Natural killer cell treated with Interleukin-12 subunit alpha and Interleukin-12 subunit beta and Interleukin-15 and Interleukin-18, amount 100 ng/mL, for 72 hours (primary cell): ENCODE data around the gene SYT13. TPM values are rescaled to one million over a fixed set of nuclear protein-coding genes. Genes with fewer than 3 reads are reported as not detected.

Experiments
- ATAC-seq, 2 donors: fragments of 150-1000 bp; cut with Tn5 transposase in 1 of 2; sonication (Bioruptor Pico), chemical (Tn5 transposase) in 1 of 2; 2 replicates each; pipeline ENCODE4 v1.10.0; 2021
- DNase-seq: peaks from one replicate; pipeline ENCODE4 v3.0.0; 2022; ENCODE audit warnings: low spot score
- H3K27ac Mint-ChIP-seq, 2 donors: 1 replicate in 1 of 2; 2 replicates in 1 of 2; pipeline ENCODE4 v1.8.0; 2022; ENCODE audit warnings: mixed read lengths in 2 of 2, mild to moderate bottlenecking in 1 of 2, moderate library complexity in 1 of 2
- H3K27me3 Mint-ChIP-seq, 2 donors: 1 replicate in 1 of 2; 2 replicates in 1 of 2; pipeline ENCODE4 v1.8.0; 2022; ENCODE audit warnings: mixed read lengths in 2 of 2
- H3K36me3 Mint-ChIP-seq: one replicate; pipeline ENCODE4 v1.8.0; 2022; ENCODE audit warnings: mixed read lengths
- H3K4me1 Mint-ChIP-seq, 2 donors: 1 replicate in 1 of 2; 2 replicates in 1 of 2; pipeline ENCODE4 v1.8.0; 2022; ENCODE audit warnings: low read depth in 2 of 2, mixed read lengths in 2 of 2, mild to moderate bottlenecking in 1 of 2
- H3K4me3 Mint-ChIP-seq: one replicate; pipeline ENCODE4 v1.8.0; 2022; ENCODE audit warnings: mixed read lengths
- H3K9me3 Mint-ChIP-seq: 2 replicates; pipeline ENCODE4 v1.8.0; 2022; ENCODE audit warnings: mixed read lengths
- total RNA-seq, 2 donors: library from RNA; stranded (reverse); gene quantifications; one replicate each; pipeline ENCODE4 v1.2.3, GENCODE V29; 2022

SYT13 gene
- total RNA-seq, 2 donors from 2014 or later, result not detected

GRCh38 chr11:45275828-45276227 lies 10.3 kb downstream of the SYT13 start:
- Mint-ChIP-seq H3K27ac (no peak overlapping the region), H3K4me1 (no peaks in the 10 kb centered on the region), H3K36me3 (no peaks in the 10 kb centered on the region), H3K4me3 (no peak overlapping the region), H3K27me3 (peaks cover 43 to 69% of the 10 kb centered on the region in 2 donors), H3K9me3 (no peaks in the 10 kb centered on the region)
- no peak for DNase-seq
- ATAC-seq, result no peak

GRCh38 chr11:45274206-45274605 lies 11.9 kb downstream of the SYT13 start:
- no peak overlapping the region for H3K27ac Mint-ChIP-seq
- no peaks in the 10 kb centered on the region for H3K9me3 Mint-ChIP-seq
- H3K4me3 Mint-ChIP-seq, result no peak overlapping the region
- DNase-seq (no peak), ATAC-seq (no peak)
- peaks cover 47 to 81% of the 10 kb centered on the region in 2 donors for H3K27me3 Mint-ChIP-seq
- no peaks in the 10 kb centered on the region for H3K4me1 Mint-ChIP-seq
- H3K36me3 Mint-ChIP-seq, result no peaks in the 10 kb centered on the region

GRCh38 chr11:45273509-45273908 lies 12.6 kb downstream of the SYT13 start:
- ATAC-seq (no peak), DNase-seq (no peak)
- Mint-ChIP-seq H3K4me1 (no peaks in the 10 kb centered on the region), H3K4me3 (no peak overlapping the region), H3K27me3 (peaks cover 52 to 86% of the 10 kb centered on the region in 2 donors), H3K9me3 (no peaks in the 10 kb centered on the region), H3K36me3 (no peaks in the 10 kb centered on the region), H3K27ac (no peak overlapping the region)

GRCh38 chr11:45272701-45273100 lies 13.4 kb downstream of the SYT13 start:
- no peaks in the 10 kb centered on the region for H3K36me3 Mint-ChIP-seq
- no peak overlapping the region for H3K4me3 Mint-ChIP-seq
- no peak overlapping the region for H3K27ac Mint-ChIP-seq
- H3K27me3 Mint-ChIP-seq, result peaks cover 50 to 85% of the 10 kb centered on the region in 2 donors
- ATAC-seq (no peak), DNase-seq (no peak)
- no peaks in the 10 kb centered on the region for H3K4me1 Mint-ChIP-seq
- no peaks in the 10 kb centered on the region for H3K9me3 Mint-ChIP-seq

- H3K27me3 Mint-ChIP-seq, result peaks cover 50 to 83% of the 10 kb centered on the region in 2 donors
- ATAC-seq (no peak), DNase-seq (no peak)
- H3K36me3 Mint-ChIP-seq, result no peaks in the 10 kb centered on the region
- H3K27ac Mint-ChIP-seq, result no peak overlapping the region
- no peaks in the 10 kb centered on the region for H3K9me3 Mint-ChIP-seq
- no peaks in the 10 kb centered on the region for H3K4me1 Mint-ChIP-seq
- no peak overlapping the region for H3K4me3 Mint-ChIP-seq
Observed at GRCh38 chr11:45270946-45271716, 15.0 kb downstream of the SYT13 start.

- H3K9me3 Mint-ChIP-seq, result no peaks in the 10 kb centered on the region
- H3K4me3 Mint-ChIP-seq, result no peak overlapping the region
- H3K27me3 Mint-ChIP-seq, result peaks cover 44 to 78% of the 10 kb centered on the region in 2 donors
- DNase-seq (no peak), ATAC-seq (no peak)
- H3K4me1 Mint-ChIP-seq, result no peaks in the 10 kb centered on the region
- no peaks in the 10 kb centered on the region for H3K36me3 Mint-ChIP-seq
- no peak overlapping the region for H3K27ac Mint-ChIP-seq
Observed at GRCh38 chr11:45269678-45270077, 16.5 kb downstream of the SYT13 start.

- no peaks in the 10 kb centered on the region for H3K9me3 Mint-ChIP-seq
- no peaks in the 10 kb centered on the region for H3K36me3 Mint-ChIP-seq
- DNase-seq, result no peak
- H3K4me1 Mint-ChIP-seq, result no peaks in the 10 kb centered on the region
- no peak for ATAC-seq
- peaks cover 42 to 67% of the 10 kb centered on the region in 2 donors for H3K27me3 Mint-ChIP-seq
- no peak overlapping the region for H3K27ac Mint-ChIP-seq
- H3K4me3 Mint-ChIP-seq, result no peak overlapping the region
Observed at GRCh38 chr11:45267652-45268299, 18.4 kb downstream of the SYT13 start.

- H3K27me3 Mint-ChIP-seq, result peaks cover 42 to 60% of the 10 kb centered on the region in 2 donors
- H3K9me3 Mint-ChIP-seq, result no peaks in the 10 kb centered on the region
- H3K36me3 Mint-ChIP-seq, result no peaks in the 10 kb centered on the region
- DNase-seq (no peak), ATAC-seq (no peak)
- no peak overlapping the region for H3K27ac Mint-ChIP-seq
- H3K4me3 Mint-ChIP-seq, result no peak overlapping the region
- H3K4me1 Mint-ChIP-seq, result no peaks in the 10 kb centered on the region
Observed at GRCh38 chr11:45267052-45267451, 19.1 kb downstream of the SYT13 start.

GRCh38 chr11:45266676-45267020 lies 19.5 kb downstream of the SYT13 start:
- ATAC-seq (no peak), DNase-seq (no peak)
- Mint-ChIP-seq H3K4me3 (no peak overlapping the region), H3K27ac (no peak overlapping the region), H3K4me1 (no peaks in the 10 kb centered on the region), H3K9me3 (no peaks in the 10 kb centered on the region), H3K36me3 (no peaks in the 10 kb centered on the region), H3K27me3 (peaks cover 43 to 56% of the 10 kb centered on the region in 2 donors)

- H3K9me3 Mint-ChIP-seq, result no peaks in the 10 kb centered on the region
- ATAC-seq (no peak), DNase-seq (no peak)
- H3K4me3 Mint-ChIP-seq, result no peak overlapping the region
- no peak overlapping the region for H3K27ac Mint-ChIP-seq
- peaks cover 39 to 53% of the 10 kb centered on the region in 2 donors for H3K27me3 Mint-ChIP-seq
- no peaks in the 10 kb centered on the region for H3K4me1 Mint-ChIP-seq
- H3K36me3 Mint-ChIP-seq, result no peaks in the 10 kb centered on the region
Observed at GRCh38 chr11:45265969-45266675, 20.0 kb downstream of the SYT13 start.

GRCh38 chr11:45264839-45265515 lies 21.2 kb downstream of the SYT13 start:
- Mint-ChIP-seq H3K4me1 (no peaks in the 10 kb centered on the region), H3K4me3 (no peak overlapping the region), H3K27ac (no peak overlapping the region), H3K36me3 (no peaks in the 10 kb centered on the region), H3K9me3 (no peaks in the 10 kb centered on the region), H3K27me3 (peaks cover 37 to 47% of the 10 kb centered on the region in 2 donors)
- DNase-seq, result no peak
- no peak for ATAC-seq

GRCh38 chr11:45263773-45264172 lies 22.4 kb downstream of the SYT13 start:
- no peak for ATAC-seq
- Mint-ChIP-seq H3K36me3 (no peaks in the 10 kb centered on the region), H3K9me3 (no peaks in the 10 kb centered on the region), H3K4me1 (no peaks in the 10 kb centered on the region), H3K4me3 (no peak overlapping the region), H3K27ac (no peak overlapping the region), H3K27me3 (peaks cover 32 to 39% of the 10 kb centered on the region in 2 donors)
- DNase-seq, result no peak

- Mint-ChIP-seq H3K27me3 (peaks cover 28 to 38% of the 10 kb centered on the region in 2 donors), H3K4me1 (no peaks in the 10 kb centered on the region), H3K4me3 (no peak overlapping the region), H3K9me3 (no peaks in the 10 kb centered on the region), H3K36me3 (no peaks in the 10 kb centered on the region), H3K27ac (no peak overlapping the region)
- no peak for DNase-seq
- ATAC-seq, result no peak
Observed at GRCh38 chr11:45262900-45263299, 23.2 kb downstream of the SYT13 start.

GRCh38 chr11:45260071-45260470 lies 26.1 kb downstream of the SYT13 start:
- Mint-ChIP-seq H3K27me3 (peaks cover 25 to 33% of the 10 kb centered on the region in 2 donors), H3K4me1 (no peaks in the 10 kb centered on the region), H3K9me3 (no peaks in the 10 kb centered on the region), H3K36me3 (no peaks in the 10 kb centered on the region), H3K4me3 (no peak overlapping the region), H3K27ac (no peak overlapping the region)
- DNase-seq, result no peak
- no peak for ATAC-seq
